GM18868 (cell line): ENCODE results near the gene KCNIP1.
"Not testable (repeated sequence)": the region's sequence is repeated elsewhere in the genome, so short reads cannot be mapped to it uniquely, and the experiment has no call there.

Source experiments
- ATAC-seq: cut with Tn5 transposase; IDR thresholded peaks from one replicate; pipeline ENCODE4 v1.9.1; 2021; ENCODE audit warnings: mild to moderate bottlenecking, moderate library complexity; ENCODE audit not compliant: unreplicated experiment

KCNIP1 gene

DNA sequence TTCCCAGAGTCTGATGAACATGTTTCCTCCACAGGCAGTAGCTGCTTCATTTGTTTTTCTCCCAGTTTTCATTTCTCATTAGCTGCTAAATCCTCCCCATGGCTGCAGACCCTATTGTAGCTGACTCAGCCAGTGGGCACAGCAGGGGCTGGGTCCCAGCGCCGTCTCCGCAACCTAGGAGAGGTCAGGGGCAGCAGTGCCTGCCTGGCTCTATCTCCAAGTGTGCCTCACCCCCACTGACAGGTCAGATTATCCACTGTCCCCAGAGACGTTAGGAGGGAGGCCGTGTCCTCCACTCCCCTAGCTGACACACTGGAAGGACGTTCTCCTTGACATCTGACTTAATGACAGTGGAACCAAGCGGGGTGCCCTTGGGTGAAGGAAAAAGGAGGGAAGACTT is 31.1 kb downstream of the KCNIP1 start:
- no peak for ATAC-seq

DNA sequence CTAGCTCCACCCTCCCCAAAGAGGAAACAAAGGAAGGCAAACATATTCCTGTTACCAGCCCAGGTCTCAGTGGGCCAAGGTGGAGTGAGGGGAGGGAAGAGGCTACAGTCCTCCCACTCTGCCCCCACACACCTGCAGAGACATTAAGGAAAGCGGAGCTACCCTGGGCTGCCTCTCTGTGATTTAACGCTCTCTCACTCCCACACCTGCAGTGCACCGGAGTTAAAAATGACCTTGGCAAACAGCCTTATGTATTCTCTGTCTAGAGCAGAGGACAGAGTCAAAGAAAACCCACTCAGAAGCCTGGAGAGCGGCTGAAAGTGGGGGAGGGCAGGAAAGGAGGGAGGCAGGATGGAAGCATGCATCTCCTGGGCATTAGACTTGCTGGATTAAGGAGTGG is 32.7 kb downstream of the KCNIP1 start:
- ATAC-seq, result no peak

DNA sequence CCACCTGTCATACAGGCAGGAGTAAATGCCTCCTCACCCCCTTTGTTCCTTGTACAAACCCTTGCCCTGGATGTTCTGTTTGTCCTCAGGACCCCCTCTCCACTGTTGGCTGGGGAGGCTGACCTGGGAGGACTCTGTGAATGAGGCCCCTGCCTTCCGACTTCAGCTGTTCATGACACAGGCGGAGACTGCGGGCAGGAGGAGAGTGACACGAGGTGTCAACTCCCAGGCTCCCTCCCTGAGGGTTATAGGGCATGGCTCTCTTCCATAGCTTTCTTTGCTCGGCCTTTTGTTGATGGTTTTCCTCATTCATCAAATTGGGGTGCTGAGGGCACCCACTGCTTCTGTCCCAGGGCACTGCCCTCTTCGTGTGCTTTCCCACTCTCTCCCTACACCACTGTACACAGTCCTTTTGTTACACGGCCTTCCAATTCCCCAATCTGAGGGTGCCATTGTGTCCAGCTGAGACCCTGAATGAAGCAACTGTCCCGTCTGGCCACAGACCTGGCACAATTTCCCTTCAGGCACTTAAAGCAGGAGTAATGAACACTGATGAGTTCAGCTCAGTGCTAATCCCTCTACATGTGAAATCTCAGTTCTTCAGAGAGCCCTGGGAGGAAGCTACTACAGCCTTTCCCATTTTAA is 33.8 kb downstream of the KCNIP1 start:
- no peak for ATAC-seq

DNA sequence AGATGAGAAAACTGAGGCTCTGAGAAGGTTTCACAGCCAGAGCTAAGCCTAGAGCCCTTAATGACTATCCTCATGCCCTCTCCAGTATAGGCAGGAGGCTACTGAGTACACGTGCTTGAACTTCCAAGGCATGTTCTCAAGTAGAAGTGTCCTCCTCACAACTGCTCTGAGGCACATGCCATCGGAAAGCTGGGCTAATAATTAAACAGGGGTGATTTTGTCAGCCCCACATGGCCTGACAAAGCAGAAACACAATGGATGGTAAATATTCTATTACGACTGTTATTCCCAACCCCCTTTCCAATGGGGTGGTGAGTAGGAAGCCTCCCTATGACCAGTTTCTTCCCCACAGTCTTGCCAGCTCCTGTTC is 34.3 kb downstream of the KCNIP1 start:
- no peak for ATAC-seq

DNA sequence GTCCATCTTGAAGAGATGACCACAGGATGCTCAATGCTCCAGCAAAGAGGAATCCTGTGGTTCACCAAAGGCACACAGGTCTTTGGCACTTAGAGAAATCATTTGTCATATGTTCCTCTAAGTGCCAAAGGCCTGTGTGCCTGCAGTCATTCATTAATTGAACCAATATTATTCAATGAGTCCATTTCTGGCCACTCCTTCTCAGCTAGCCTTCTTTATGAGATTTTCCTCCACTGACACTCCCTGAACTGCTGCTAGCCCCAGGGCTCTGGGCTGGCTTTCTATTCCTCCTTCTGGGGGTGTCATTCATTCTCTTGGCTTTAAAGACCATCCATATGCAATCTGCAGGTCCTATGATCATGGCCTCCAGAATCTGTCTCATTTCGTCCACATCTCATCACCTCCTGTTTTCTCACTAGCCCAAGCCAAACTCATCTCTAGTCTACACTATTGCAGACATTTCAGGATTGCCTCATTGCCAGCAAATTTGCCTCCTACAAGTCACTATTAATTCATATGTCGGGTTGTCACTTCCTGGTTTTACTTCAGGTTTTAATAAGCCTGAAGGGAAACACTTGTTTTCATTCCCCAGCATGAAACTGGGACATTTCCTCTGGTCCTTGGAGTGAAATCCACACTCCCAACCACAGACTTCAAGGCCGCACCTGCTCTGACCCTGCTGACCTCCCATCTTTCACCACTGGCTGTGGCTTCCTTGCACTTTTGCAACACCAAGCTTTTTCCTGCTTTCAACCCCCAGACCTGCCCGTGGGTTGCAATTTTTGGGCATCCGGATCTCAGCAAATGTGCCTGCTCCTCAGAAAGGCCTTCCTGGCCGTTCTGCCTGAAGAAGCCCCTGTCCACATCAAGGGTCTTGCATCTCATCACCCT is 35.1 kb downstream of the KCNIP1 start:
- no peak for ATAC-seq

DNA sequence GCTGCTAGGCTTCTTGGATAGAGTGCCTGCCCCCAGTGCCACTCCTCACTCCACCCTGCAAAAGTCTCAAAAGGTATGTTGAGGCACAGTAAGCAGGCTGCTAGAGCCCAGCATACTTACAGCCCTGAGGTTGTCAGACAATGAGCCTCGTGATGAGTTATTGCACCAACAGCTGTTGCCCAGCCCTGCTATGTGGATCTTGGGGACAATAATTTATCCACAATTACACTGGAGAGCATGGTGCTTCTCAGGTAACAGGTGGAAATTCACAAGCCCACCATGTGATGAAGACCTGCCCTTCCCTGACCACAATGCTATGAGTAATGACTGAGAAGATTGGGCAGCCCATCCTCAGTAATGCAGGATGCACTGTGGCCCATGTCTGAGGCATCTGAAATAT is 36.5 kb downstream of the KCNIP1 start:
- no peak for ATAC-seq

DNA sequence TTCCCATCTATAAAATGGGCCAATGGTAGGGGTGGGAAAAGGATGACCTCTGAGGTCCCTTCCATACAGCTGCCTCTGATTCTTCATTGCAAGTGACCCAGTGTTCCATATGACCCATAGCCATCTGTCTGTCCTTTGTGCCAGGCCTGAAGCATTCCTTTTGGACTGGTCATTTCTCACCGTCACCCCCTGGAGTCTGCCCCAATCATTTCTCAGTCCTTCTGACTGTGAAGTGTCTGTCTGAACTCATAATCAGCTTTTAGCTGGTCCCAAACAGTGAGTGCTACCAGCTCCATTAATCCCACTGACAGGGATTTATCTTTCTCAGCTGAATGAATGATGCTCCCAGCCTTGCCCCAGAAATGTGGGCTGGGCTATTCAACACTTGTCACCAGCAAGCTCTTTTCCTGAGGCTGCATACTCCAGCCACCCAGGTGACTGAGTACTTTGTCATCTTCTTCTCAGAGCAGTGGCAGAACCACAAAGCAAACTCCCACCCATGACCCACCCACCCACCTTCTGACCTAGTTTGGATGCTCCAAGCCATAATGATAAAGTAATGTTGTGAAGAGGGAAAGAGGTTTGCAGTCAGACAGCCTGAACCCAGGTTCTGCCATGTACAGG is 37.4 kb downstream of the KCNIP1 start:
- ATAC-seq, result no peak

DNA sequence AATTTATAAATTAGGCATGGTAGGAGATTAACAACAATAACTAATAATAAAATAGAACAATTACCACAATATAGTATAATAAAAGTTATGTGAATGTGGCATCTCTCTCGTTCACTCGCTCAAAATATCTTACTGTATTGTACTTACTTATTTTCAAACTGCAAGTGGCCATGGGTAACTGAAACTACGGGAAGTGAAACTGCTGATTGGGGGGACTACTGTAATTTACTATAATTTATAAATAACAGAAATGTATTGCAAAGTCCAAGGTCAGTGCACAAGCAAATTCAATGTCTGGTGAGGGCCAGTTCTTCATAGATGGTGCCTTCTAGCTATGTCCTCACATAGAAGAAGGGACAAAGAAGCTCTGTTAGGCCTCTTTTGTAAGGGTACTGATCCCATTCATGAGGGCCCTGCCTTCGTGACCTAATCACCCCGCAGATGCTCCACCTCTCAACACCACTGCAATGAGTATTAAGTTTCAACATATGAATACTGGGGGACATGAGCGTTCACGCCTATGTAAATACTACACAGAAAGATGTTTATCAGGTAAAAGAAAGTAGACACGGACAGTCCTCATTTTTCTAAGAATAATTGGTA is 39.0 kb downstream of the KCNIP1 start:
- no peak for ATAC-seq

DNA sequence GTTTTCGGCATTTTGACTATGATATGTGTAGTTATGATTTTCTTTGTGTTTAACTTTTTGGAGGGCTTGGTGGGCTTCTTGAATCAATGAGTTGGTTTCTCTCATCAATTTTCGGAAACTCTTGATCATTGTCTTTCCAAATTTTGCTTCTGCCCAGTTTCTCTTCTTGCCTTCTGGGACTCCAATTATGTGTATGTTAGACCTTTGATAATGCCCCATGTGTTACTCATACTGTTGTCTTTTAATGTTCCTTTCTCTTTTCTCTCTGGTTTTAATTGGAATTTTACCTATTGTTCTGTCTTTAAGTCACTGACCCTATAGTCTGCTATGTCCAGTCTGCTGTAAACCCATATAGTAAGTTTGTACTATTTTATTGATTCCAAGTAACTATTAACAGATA is 41.5 kb downstream of the KCNIP1 start:
- ATAC-seq, result no peak

DNA sequence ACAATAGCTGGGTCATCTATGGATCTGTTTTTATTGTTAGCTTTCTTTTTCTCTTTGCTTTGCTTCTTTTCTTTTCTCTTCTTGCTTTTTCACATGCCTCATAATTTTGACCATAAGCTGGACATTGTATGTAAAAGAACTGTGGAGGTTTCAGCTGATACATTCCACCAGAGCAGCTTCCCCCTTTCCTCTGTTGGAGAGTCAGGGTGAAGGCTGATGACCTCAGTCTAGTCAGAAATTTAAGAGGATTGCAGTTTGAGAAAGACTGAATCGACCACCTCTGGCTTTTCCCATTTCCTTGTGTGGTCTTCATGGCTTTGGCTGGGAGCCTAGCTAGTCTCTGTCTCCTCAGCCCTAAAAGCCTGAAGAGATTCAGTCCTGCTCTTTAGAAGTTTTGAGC is 42.0 kb downstream of the KCNIP1 start:
- no peak for ATAC-seq

DNA sequence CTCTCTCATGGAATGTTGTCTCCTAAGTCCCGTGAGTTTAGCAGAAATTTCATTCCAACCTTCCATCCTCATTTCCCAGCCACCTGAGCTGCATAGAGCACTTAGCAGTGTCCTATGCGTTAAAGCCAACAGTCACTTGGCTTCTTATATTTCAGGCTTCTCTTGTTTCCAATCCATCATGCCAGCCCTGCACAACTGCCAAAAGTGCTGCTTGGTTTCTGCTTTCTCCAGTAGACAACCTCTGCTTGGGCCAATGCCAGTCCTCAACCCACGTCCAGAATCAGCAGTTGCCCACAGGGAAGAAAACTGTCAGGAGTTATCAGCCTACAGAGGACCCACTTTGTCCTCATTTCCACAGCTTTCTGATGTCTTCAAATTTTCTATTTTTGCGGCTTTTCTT is 42.5 kb downstream of the KCNIP1 start:
- ATAC-seq, result no peak

DNA sequence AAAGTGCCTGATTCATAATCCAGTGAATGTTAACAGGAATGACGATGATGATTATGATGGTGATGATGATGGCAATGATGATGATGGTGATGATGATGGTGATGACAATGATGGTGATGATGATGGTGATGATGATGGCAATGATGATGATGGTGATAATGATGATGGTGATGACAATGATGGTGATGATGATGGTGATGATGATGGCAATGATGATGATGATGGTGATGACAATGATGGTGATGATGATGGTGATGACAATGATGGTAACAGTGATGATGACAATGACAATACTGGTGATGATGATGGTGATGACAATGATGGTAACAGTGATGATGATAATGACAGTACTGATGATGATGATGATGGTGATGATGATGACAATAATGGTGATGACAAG is 46.6 kb downstream of the KCNIP1 start:
- not testable (repeated sequence) for ATAC-seq

DNA sequence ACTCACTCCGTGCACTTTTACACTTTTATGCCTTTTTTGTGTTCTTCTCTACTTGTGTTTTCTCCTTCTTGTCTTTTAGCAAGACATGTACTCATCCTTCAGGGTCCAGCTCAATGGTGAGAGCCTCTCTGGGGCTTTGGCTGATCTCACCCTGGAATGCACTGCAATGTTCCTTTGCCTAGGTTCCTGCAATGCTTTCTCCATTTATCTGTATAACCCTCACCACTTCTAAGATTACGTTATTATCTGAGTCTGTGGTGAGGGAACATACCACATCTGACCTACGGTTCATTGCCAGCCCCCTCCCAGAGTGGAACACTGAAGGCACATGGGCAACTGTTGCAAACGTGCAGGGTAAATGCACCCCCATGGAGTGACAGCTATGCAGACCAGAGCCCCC is 47.3 kb downstream of the KCNIP1 start:
- no peak for ATAC-seq

DNA sequence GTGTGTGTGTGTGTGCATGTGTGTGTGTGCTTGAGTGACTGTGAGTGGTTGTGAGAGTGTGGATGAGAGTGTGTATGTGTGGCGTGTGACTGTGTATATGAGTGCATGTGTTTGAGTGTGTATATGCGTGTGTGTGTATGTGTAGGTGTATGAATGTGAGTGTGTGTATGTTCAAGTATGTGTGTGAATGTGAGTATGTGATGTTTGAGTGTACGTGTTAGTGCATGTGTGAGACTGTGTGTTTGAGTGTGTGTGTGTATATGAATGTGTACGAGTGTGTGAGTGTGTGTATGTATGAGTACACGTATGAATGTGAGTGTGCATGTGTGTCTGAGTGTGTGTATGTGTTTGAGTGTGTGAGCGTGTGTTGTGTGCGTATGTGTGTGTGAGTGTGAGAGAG is 47.8 kb downstream of the KCNIP1 start:
- no peak for ATAC-seq

DNA sequence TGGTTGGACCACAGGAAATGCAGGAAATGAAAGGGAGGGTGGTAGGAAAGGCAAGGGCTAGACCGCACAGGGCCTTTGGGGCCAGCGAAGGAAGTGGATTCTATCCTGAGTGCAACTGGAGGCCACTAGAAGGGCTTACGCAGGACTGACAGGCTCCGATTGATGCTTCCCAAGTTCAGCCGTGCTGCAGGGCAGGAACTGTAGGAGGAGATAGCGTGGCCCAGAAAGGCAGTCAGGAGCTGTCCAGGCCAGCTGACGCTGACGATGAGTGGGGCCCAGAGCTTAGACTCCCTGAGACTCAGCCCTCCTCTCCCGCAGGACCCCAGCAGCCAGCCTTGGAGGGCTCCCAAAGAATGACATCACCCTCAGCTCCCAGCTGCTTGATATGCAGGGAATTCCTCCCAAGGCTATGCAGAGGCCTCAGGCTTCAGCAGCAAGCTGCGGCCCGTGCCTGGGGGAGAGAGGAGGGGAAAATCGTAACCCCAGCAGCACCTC is 48.8 kb downstream of the KCNIP1 start:
- ATAC-seq, result no peak

DNA sequence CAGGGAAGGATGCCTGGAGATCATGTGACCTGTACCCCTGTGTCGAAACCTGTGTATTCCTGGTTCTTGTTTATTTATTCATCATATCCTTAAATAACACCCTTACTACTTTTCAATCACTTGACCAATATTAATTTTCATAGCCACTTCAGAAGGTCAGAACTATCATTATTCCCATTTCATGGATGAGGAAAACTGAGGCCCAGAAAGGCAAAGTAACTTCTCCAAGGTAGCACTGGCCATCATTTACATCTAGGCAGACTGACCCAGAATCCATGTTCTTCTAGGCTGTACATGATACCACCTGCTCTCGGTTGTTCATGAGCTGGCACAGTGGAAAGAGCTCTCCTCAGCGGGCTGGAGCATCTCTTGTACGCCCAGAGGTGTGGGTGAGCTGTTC is 49.4 kb downstream of the KCNIP1 start:
- ATAC-seq, result no peak

DNA sequence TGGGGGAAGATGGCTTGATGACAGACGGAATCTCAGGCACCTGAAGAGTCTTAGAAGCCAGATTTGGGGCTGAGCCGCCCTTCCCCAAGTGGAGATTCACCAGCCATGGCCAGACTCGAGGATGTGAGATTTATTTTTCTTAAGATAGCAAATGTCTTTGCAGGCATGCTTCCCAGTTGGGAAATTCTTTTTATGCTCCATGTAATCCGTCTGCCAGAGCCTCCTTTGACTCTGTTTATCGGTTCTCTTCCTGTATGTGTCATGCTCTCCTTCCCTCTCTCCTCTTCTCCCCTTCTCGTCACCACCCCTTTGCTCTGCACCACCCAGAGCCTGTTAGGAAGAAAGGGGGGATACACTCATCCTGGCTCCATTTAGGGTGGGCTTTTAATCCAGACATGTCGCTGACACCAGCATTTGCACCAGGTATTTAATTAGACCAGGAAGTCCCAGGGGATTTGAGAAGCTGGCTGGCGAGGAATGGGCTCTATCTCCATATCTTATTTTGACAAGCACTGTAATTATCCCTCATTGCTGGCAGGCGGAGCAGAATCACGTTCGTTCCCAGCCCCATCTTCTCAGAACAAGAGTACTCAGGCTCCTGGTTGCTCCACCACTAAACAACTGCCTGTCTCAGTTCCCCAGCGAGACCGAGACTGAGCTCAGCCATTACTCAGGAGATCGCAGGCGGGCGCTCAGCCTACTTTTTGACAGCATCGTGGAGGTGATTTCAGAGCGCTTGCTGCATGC is 50.9 kb downstream of the KCNIP1 start:
- no peak for ATAC-seq

DNA sequence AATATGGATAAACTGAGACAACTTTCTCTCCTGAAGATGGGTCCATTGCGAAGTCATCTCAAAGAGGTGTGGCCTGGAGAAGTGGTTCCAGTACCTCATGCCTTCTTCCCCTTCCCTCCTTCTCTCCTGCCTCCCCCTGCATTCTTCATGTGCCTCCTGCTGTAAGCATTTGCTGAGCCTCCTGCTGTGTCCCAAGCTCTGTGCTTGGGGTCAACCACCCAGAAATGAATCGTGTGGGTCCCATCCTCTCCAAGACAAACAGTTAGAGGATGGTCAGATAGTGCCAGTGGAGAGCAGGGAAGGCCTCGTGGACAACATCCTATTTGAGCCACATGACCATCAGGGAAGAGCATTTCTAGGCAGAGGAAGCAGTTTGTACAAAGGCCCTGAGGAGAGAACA is 53.5 kb downstream of the KCNIP1 start:
- no peak for ATAC-seq

DNA sequence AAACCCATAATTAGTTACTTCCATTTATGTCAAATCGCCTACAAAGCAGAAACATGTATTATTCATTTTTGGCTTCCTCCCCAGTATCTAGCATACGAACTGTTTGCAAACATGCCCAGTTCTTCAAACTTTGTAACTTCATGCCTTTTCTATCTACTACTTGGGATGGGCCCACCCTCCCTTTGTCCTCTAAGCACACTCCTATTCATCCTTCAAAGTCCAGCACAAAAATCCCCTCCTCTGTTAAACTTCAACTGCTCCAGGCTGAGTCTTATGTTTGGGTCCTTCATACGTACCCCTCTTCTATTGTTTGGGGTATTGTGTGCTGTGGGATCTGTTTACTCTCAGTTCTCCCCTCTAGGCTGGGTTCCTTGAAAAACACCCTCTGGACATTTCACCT is 55.5 kb downstream of the KCNIP1 start:
- no peak for ATAC-seq

DNA sequence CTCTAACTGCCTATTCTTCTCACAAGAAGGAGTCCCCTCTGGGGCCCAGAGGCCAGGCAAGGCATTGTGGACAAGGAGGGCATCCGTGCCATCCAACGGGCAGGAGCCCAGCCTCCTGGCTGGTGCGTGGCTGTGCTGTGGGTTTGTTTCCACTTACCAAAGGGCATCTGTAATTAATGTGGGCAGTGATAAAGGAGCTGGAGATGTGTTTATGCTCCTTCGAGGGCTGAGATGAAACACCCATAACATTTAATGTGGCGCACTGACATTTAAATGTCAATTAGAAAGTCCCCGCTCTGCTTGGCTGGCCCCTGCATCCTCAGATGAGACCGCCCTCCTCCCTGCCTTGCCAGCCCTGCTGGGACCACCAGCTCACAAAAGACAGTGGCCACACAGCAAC is 57.1 kb downstream of the KCNIP1 start:
- no peak for ATAC-seq
